Memory B cell (primary cell): Measurements from ENCODE around the gene XIRP2.

Experiments
- ATAC-seq: fragments of 150-1000 bp; cut with Tn5 transposase; 2 replicates; pipeline ENCODE4 v1.10.0; 2021; ENCODE audit warnings: low read depth, mild to moderate bottlenecking, moderate library complexity
- DNase-seq, 2 donors: peaks; one replicate each; pipeline ENCODE4 v3.0.0; 2022; ENCODE audit warnings: low spot score in 2 of 2
- H3K27ac Mint-ChIP-seq: one replicate; pipeline ENCODE4 v1.8.0; 2022; ENCODE audit warnings: mild to moderate bottlenecking, moderate library complexity, mixed read lengths
- H3K27me3 Mint-ChIP-seq: one replicate; pipeline ENCODE4 v1.8.0; 2022; ENCODE audit warnings: mixed read lengths
- H3K36me3 Mint-ChIP-seq: one replicate; pipeline ENCODE4 v1.8.0; 2022; ENCODE audit warnings: mild to moderate bottlenecking, mixed read lengths
- H3K4me1 Mint-ChIP-seq: one replicate; pipeline ENCODE4 v1.8.0; 2022; ENCODE audit warnings: mixed read lengths
- H3K4me3 Mint-ChIP-seq: one replicate; pipeline ENCODE4 v1.8.0; 2022; ENCODE audit warnings: mild to moderate bottlenecking, moderate library complexity, mixed read lengths
- H3K9me3 Mint-ChIP-seq: one replicate; pipeline ENCODE4 v1.8.0; 2022; ENCODE audit warnings: mixed read lengths

The XIRP2 gene

GRCh38 chr2:166899676-166900075, 11.4 kb downstream of the XIRP2 start:
- H3K27ac Mint-ChIP-seq: no peak overlapping the region
- peaks cover 3% of the 10 kb centered on the region for H3K9me3 Mint-ChIP-seq
- no peaks in the 10 kb centered on the region for H3K4me1 Mint-ChIP-seq
- ATAC-seq (no peak), DNase-seq (no peak)
- H3K36me3 Mint-ChIP-seq: no peaks in the 10 kb centered on the region
- no peak overlapping the region for H3K4me3 Mint-ChIP-seq
- no peaks in the 10 kb centered on the region for H3K27me3 Mint-ChIP-seq

- no peak for ATAC-seq
- Mint-ChIP-seq H3K9me3 (peaks cover 1% of the 10 kb centered on the region), H3K4me3 (no peak overlapping the region), H3K36me3 (no peaks in the 10 kb centered on the region), H3K27me3 (no peaks in the 10 kb centered on the region), H3K27ac (no peak overlapping the region), H3K4me1 (no peaks in the 10 kb centered on the region)
- DNase-seq: no peak
Measured at GRCh38 chr2:166900700-166901099, 12.4 kb downstream of the XIRP2 start.

- Mint-ChIP-seq H3K27ac (no peak overlapping the region), H3K9me3 (peaks cover 1% of the 10 kb centered on the region), H3K27me3 (no peaks in the 10 kb centered on the region), H3K4me1 (no peaks in the 10 kb centered on the region), H3K4me3 (no peak overlapping the region), H3K36me3 (no peaks in the 10 kb centered on the region)
- ATAC-seq (no peak), DNase-seq (no peak)
Measured at GRCh38 chr2:166901336-166901735, 13.1 kb downstream of the XIRP2 start.

- DNase-seq (no peak), ATAC-seq (no peak)
- Mint-ChIP-seq H3K36me3 (no peaks in the 10 kb centered on the region), H3K4me3 (no peak overlapping the region), H3K9me3 (peaks cover 2% of the 10 kb centered on the region), H3K4me1 (no peaks in the 10 kb centered on the region), H3K27ac (no peak overlapping the region), H3K27me3 (no peaks in the 10 kb centered on the region)
Measured at GRCh38 chr2:166916987-166917386, 28.7 kb downstream of the XIRP2 start.

GRCh38 chr2:166917415-166917814, 29.1 kb downstream of the XIRP2 start:
- H3K27me3 Mint-ChIP-seq: no peaks in the 10 kb centered on the region
- H3K27ac Mint-ChIP-seq: no peak overlapping the region
- H3K9me3 Mint-ChIP-seq: peaks cover 2% of the 10 kb centered on the region
- H3K4me3 Mint-ChIP-seq: no peak overlapping the region
- no peak for ATAC-seq
- DNase-seq: no peak
- no peaks in the 10 kb centered on the region for H3K4me1 Mint-ChIP-seq
- no peaks in the 10 kb centered on the region for H3K36me3 Mint-ChIP-seq

- Mint-ChIP-seq H3K36me3 (no peaks in the 10 kb centered on the region), H3K9me3 (no peaks in the 10 kb centered on the region), H3K4me1 (no peaks in the 10 kb centered on the region), H3K4me3 (no peak overlapping the region), H3K27ac (no peak overlapping the region), H3K27me3 (no peaks in the 10 kb centered on the region)
- no peak for ATAC-seq
- DNase-seq: no peak
Measured at GRCh38 chr2:166921261-166921896, 33.1 kb downstream of the XIRP2 start.

GRCh38 chr2:166924967-166925366, 36.7 kb downstream of the XIRP2 start:
- no peaks in the 10 kb centered on the region for H3K27me3 Mint-ChIP-seq
- no peaks in the 10 kb centered on the region for H3K9me3 Mint-ChIP-seq
- no peak for ATAC-seq
- no peak overlapping the region for H3K4me3 Mint-ChIP-seq
- H3K36me3 Mint-ChIP-seq: no peaks in the 10 kb centered on the region
- H3K27ac Mint-ChIP-seq: no peak overlapping the region
- H3K4me1 Mint-ChIP-seq: no peaks in the 10 kb centered on the region
- DNase-seq: no peak

- ATAC-seq (no peak), DNase-seq (no peak)
- Mint-ChIP-seq H3K9me3 (peaks cover 2% of the 10 kb centered on the region), H3K4me3 (no peak overlapping the region), H3K27me3 (no peaks in the 10 kb centered on the region), H3K4me1 (no peaks in the 10 kb centered on the region), H3K36me3 (no peaks in the 10 kb centered on the region), H3K27ac (no peak overlapping the region)
Measured at GRCh38 chr2:166926657-166927056, 38.4 kb downstream of the XIRP2 start.

- no peaks in the 10 kb centered on the region for H3K27me3 Mint-ChIP-seq
- DNase-seq (no peak), ATAC-seq (no peak)
- H3K9me3 Mint-ChIP-seq: peaks cover 8% of the 10 kb centered on the region
- no peak overlapping the region for H3K27ac Mint-ChIP-seq
- no peak overlapping the region for H3K4me3 Mint-ChIP-seq
- no peaks in the 10 kb centered on the region for H3K4me1 Mint-ChIP-seq
- H3K36me3 Mint-ChIP-seq: no peaks in the 10 kb centered on the region
Measured at GRCh38 chr2:166932032-166932431, 43.8 kb downstream of the XIRP2 start.

GRCh38 chr2:166934817-166935216, 46.5 kb downstream of the XIRP2 start:
- no peaks in the 10 kb centered on the region for H3K4me1 Mint-ChIP-seq
- no peak for ATAC-seq

GRCh38 chr2:166942377-166942776, 54.1 kb downstream of the XIRP2 start:
- Mint-ChIP-seq H3K36me3 (no peaks in the 10 kb centered on the region), H3K27ac (no peak overlapping the region), H3K9me3 (peaks cover 11% of the 10 kb centered on the region), H3K27me3 (no peaks in the 10 kb centered on the region), H3K4me1 (peaks cover 2% of the 10 kb centered on the region), H3K4me3 (no peak overlapping the region)
- DNase-seq (no peak), ATAC-seq (no peak)

More at GRCh38 chr2:166934817-166935216, 46.5 kb downstream of the XIRP2 start:
- no peaks in the 10 kb centered on the region for H3K27me3 Mint-ChIP-seq
- H3K27ac Mint-ChIP-seq: no peak overlapping the region
- H3K36me3 Mint-ChIP-seq: no peaks in the 10 kb centered on the region
- no peak overlapping the region for H3K4me3 Mint-ChIP-seq
- H3K9me3 Mint-ChIP-seq: peaks cover 16% of the 10 kb centered on the region
- no peak for DNase-seq

GRCh38 chr2:166944909-166945308, 56.6 kb downstream of the XIRP2 start:
- Mint-ChIP-seq H3K36me3 (no peaks in the 10 kb centered on the region), H3K4me3 (no peak overlapping the region), H3K27ac (no peak overlapping the region), H3K4me1 (peaks cover 2% of the 10 kb centered on the region), H3K9me3 (peaks cover 7% of the 10 kb centered on the region), H3K27me3 (no peaks in the 10 kb centered on the region)
- no peak for ATAC-seq
- DNase-seq: no peak

GRCh38 chr2:166957686-166958085, 69.4 kb downstream of the XIRP2 start:
- Mint-ChIP-seq H3K4me3 (no peak overlapping the region), H3K4me1 (no peaks in the 10 kb centered on the region), H3K27me3 (no peaks in the 10 kb centered on the region), H3K27ac (no peak overlapping the region), H3K36me3 (no peaks in the 10 kb centered on the region), H3K9me3 (peaks cover 6% of the 10 kb centered on the region)
- DNase-seq (no peak), ATAC-seq (no peak)

- Mint-ChIP-seq H3K4me1 (no peaks in the 10 kb centered on the region), H3K27ac (no peak overlapping the region), H3K9me3 (peaks cover 2% of the 10 kb centered on the region), H3K27me3 (no peaks in the 10 kb centered on the region), H3K4me3 (no peak overlapping the region), H3K36me3 (no peaks in the 10 kb centered on the region)
- no peak for ATAC-seq
- no peak for DNase-seq
Measured at GRCh38 chr2:166958986-166959481, 70.8 kb downstream of the XIRP2 start.

GRCh38 chr2:166959556-166959955, 71.3 kb downstream of the XIRP2 start:
- ATAC-seq: no peak
- no peaks in the 10 kb centered on the region for H3K4me1 Mint-ChIP-seq
- H3K36me3 Mint-ChIP-seq: no peaks in the 10 kb centered on the region
- H3K4me3 Mint-ChIP-seq: no peak overlapping the region
- no peak for DNase-seq
- no peaks in the 10 kb centered on the region for H3K27me3 Mint-ChIP-seq
- H3K9me3 Mint-ChIP-seq: peaks cover under 1% of the 10 kb centered on the region
- H3K27ac Mint-ChIP-seq: no peak overlapping the region
